ENCODE results near the gene MRPL21.

MRPL21 gene

DNA sequence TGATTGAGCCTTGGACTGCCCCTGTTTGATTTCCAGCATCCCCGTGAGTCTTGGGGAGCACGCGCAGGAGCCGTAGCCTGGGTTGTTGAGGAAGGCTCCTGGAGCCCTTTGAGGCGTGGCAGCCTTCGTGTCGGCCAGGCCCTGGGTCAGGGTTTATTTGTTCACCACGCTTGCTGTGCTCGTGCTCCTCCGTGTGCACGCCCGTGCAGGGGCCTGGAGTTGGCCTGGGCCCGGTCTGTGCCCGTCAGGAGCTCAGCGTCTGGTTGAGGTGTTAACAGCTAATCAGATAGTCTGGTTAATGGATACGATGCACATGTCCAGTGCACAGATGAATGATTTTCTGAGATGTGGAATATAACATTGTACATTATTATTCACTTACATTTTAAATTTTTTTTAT lies 8.1 kb upstream of the MRPL21 start:
- H3K9me2 ChIP-seq (ENCODE audit: low read depth, low read length), result no peaks in the 10 kb centered on the region
- TF ChIP-seq, protein P1, sequence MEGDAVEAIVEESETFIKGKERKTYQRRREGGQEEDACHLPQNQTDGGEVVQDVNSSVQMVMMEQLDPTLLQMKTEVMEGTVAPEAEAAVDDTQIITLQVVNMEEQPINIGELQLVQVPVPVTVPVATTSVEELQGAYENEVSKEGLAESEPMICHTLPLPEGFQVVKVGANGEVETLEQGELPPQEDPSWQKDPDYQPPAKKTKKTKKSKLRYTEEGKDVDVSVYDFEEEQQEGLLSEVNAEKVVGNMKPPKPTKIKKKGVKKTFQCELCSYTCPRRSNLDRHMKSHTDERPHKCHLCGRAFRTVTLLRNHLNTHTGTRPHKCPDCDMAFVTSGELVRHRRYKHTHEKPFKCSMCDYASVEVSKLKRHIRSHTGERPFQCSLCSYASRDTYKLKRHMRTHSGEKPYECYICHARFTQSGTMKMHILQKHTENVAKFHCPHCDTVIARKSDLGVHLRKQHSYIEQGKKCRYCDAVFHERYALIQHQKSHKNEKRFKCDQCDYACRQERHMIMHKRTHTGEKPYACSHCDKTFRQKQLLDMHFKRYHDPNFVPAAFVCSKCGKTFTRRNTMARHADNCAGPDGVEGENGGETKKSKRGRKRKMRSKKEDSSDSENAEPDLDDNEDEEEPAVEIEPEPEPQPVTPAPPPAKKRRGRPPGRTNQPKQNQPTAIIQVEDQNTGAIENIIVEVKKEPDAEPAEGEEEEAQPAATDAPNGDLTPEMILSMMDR (IDR thresholded peaks at IDR 0.05; ENCODE audit: low read length), result no peak
- no peak for TF ChIP-seq EZH2 (IDR thresholded peaks at IDR 0.05; ENCODE audit: borderline replicate concordance, low read length)
- H3K4me1 ChIP-seq (ENCODE audit: insufficient read depth, low read length, severe bottlenecking), result no peaks in the 10 kb centered on the region
- no peaks in the 10 kb centered on the region for H3K79me2 ChIP-seq (ENCODE audit: insufficient read depth, low read length)
- H4K20me1 ChIP-seq (ENCODE audit: insufficient read depth, low read length), result no peaks in the 10 kb centered on the region
- H3K36me3 ChIP-seq (ENCODE audit: insufficient read depth, low read length), result peaks cover 69% of the 10 kb centered on the region
- no peaks in the 10 kb centered on the region for H3K27me3 ChIP-seq (ENCODE audit: insufficient read depth, low read length)
- H3K4me3 ChIP-seq (ENCODE audit: low read depth, low read length, poor library complexity, severe bottlenecking), result no peak overlapping the region
- no peak overlapping the region for H3K4me2 ChIP-seq (ENCODE audit: low read length)
- H3F3A ChIP-seq (ENCODE audit: insufficient read depth, low read length), result no peaks in the 10 kb centered on the region
- no peak overlapping the region for H3K9ac ChIP-seq (ENCODE audit: low read length)
- H3K27ac ChIP-seq (ENCODE audit: low read depth, low read length, poor library complexity, severe bottlenecking), result no peak overlapping the region
- no peaks in the 10 kb centered on the region for H3K9me3 ChIP-seq (ENCODE audit: low read length)
- H2AFZ ChIP-seq (ENCODE audit: low read length), result no peak overlapping the region

DNA sequence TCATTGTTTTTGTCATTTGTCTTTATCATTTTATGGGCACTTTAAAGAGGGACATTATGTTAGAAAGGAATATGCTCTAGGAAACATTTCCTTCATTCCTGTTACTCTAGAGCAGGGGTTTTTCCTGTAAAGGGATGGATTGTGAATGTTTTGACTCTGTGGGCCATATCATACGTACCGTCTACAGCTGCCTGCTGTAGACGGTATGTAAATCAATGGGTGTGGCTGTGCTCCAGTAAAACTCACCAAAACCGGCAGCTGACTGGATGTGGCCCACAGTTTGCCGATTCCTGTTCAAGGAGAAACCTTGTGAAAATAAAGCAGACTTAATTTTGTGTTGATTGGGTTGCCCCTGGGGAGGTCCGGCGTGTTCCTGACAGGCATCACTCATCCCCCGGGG lies 7.3 kb upstream of the MRPL21 start:
- H3K9ac ChIP-seq (ENCODE audit: low read length), result no peak overlapping the region
- H3K36me3 ChIP-seq (ENCODE audit: insufficient read depth, low read length), result peaks cover 62% of the 10 kb centered on the region
- no peak overlapping the region for H2AFZ ChIP-seq (ENCODE audit: low read length)
- H3K4me3 ChIP-seq (ENCODE audit: low read depth, low read length, poor library complexity, severe bottlenecking), result no peak overlapping the region
- H3K9me3 ChIP-seq (ENCODE audit: low read length), result no peaks in the 10 kb centered on the region
- H3K27me3 ChIP-seq (ENCODE audit: insufficient read depth, low read length), result no peaks in the 10 kb centered on the region
- H3K4me1 ChIP-seq (ENCODE audit: insufficient read depth, low read length, severe bottlenecking), result no peaks in the 10 kb centered on the region
- no peak overlapping the region for H3K4me2 ChIP-seq (ENCODE audit: low read length)
- no peaks in the 10 kb centered on the region for H4K20me1 ChIP-seq (ENCODE audit: insufficient read depth, low read length)
- no peaks in the 10 kb centered on the region for H3K9me2 ChIP-seq (ENCODE audit: low read depth, low read length)
- no peaks in the 10 kb centered on the region for H3F3A ChIP-seq (ENCODE audit: insufficient read depth, low read length)
- no peak overlapping the region for H3K27ac ChIP-seq (ENCODE audit: low read depth, low read length, poor library complexity, severe bottlenecking)
- TF ChIP-seq, protein P1 (IDR thresholded peaks at IDR 0.05; ENCODE audit: low read length), result no peak
- TF ChIP-seq EZH2 (IDR thresholded peaks at IDR 0.05; ENCODE audit: borderline replicate concordance, low read length), result no peak
- H3K79me2 ChIP-seq (ENCODE audit: insufficient read depth, low read length), result no peaks in the 10 kb centered on the region

DNA sequence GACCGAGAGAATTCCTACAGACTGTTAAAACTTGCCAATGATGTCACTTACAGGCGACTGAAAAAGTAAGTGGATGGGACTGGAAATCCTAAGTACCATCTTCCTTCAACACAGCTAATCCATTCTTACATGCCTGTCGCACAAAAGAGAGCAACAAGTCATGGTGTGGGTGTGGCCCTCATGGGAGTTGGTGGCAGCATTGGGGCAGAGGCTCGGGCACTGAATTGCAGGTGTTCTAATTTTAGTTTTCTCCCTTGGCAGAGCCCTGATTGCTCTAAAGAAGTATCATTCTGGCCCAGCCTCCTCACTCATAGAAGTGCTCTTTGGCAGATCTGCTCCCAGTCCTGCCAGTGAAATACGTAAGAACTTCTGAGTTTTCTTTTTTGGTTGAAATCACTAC lies 4.6 kb upstream of the MRPL21 start:
- Histone ChIP-seq H3K9me3 (ENCODE audit: low read length) (no peaks in the 10 kb centered on the region), H3K36me3 (ENCODE audit: insufficient read depth, low read length) (peaks cover 40% of the 10 kb centered on the region), H3K27ac (ENCODE audit: low read depth, low read length, poor library complexity, severe bottlenecking) (no peak overlapping the region), H3K4me2 (ENCODE audit: low read length) (no peak overlapping the region), H3K9ac (ENCODE audit: low read length) (no peak overlapping the region), H2AFZ (ENCODE audit: low read length) (no peak overlapping the region), H4K20me1 (ENCODE audit: insufficient read depth, low read length) (no peaks in the 10 kb centered on the region), H3K4me1 (ENCODE audit: insufficient read depth, low read length, severe bottlenecking) (peaks cover 11% of the 10 kb centered on the region), H3K79me2 (ENCODE audit: insufficient read depth, low read length) (peaks cover 16% of the 10 kb centered on the region), H3K4me3 (ENCODE audit: low read depth, low read length, poor library complexity, severe bottlenecking) (no peak overlapping the region), H3F3A (ENCODE audit: insufficient read depth, low read length) (no peaks in the 10 kb centered on the region), H3K27me3 (ENCODE audit: insufficient read depth, low read length) (no peaks in the 10 kb centered on the region), H3K9me2 (ENCODE audit: low read depth, low read length) (no peaks in the 10 kb centered on the region)
- TF ChIP-seq, protein P1 (IDR thresholded peaks at IDR 0.05; ENCODE audit: low read length), result no peak
- TF ChIP-seq EZH2 (IDR thresholded peaks at IDR 0.05; ENCODE audit: borderline replicate concordance, low read length), result no peak
